Left ventricle myocardium inferior (tissue), 1 donor: ENCODE results near the gene CILP. TPM values are rescaled to one million over a fixed set of nuclear protein-coding genes. Genes with fewer than 3 reads are reported as not detected.

Experiments
- DNase-seq: peaks from one replicate; pipeline ENCODE4 v3.0.0-alpha.2; 2020
- H3K27ac ChIP-seq: fragments of 200-600 bp; replicated peaks from 2 replicates; pipeline ENCODE4 v1.8.0; 2021
- H3K27me3 ChIP-seq: fragments of 200-600 bp; 2 replicates; pipeline ENCODE4 v1.8.0; 2021; ENCODE audit warnings: low read depth
- H3K36me3 ChIP-seq: fragments of 200-600 bp; 2 replicates; pipeline ENCODE4 v1.8.0; 2021
- H3K4me1 ChIP-seq: fragments of 200-600 bp; 2 replicates; pipeline ENCODE4 v1.8.0; 2021
- H3K4me3 ChIP-seq: fragments of 200-600 bp; 2 replicates; pipeline ENCODE4 v1.8.0; 2021; ENCODE audit warnings: mild to moderate bottlenecking, moderate library complexity
- H3K9me3 ChIP-seq: fragments of 200-600 bp; replicated peaks from 2 replicates; pipeline ENCODE4 v1.8.0; 2021
- CTCF ChIP-seq: fragments of 200-600 bp; IDR thresholded peaks from 2 replicates; pipeline ENCODE4 v1.8.0; 2021; ENCODE audit warnings: antibody characterized with exemption, mild to moderate bottlenecking, borderline replicate concordance
- intact Hi-C: fragments of 100-400 bp; cut with micrococcal nuclease; formaldehyde crosslinking; loops from one replicate; pipeline ENCODE4 v1.11.0; 2022
- total RNA-seq: library from RNA; stranded (reverse); fragmentation: NEBNext Ultra II Directional; extraction: Animal tissue kit (Norgen Biotek cat#: 25700); gene quantifications from one replicate; pipeline ENCODE4 v1.2.1, GENCODE V29; 2021
- donor health status: DM: no; HTN: yes; CAD: no; lungs with severe emphysema.

The CILP gene
- total RNA-seq, 1 donor from 2014 or later = 7.3 TPM

- Histone ChIP-seq H3K4me3 (no peak overlapping the region), H3K27me3 (no peaks in the 10 kb centered on the region), H3K27ac (no peak overlapping the region), H3K9me3 (no peaks in the 10 kb centered on the region), H3K36me3 (no peaks in the 10 kb centered on the region), H3K4me1 (no peaks in the 10 kb centered on the region)
- DNase-seq = no peak
- intact Hi-C loops = no loop called here
- TF ChIP-seq CTCF = no peak
These were observed 10.4 kb upstream of the CILP start for GRCh38 chr15:65221697-65222096.

GRCh38 chr15:65219137-65219536 is 7.9 kb upstream of the CILP start:
- intact Hi-C loops = no loop called here
- Histone ChIP-seq H3K4me1 (no peaks in the 10 kb centered on the region), H3K27ac (no peak overlapping the region), H3K27me3 (no peaks in the 10 kb centered on the region), H3K36me3 (no peaks in the 10 kb centered on the region), H3K4me3 (no peak overlapping the region), H3K9me3 (no peaks in the 10 kb centered on the region)
- DNase-seq = no peak
- TF ChIP-seq CTCF = no peak

GRCh38 chr15:65217526-65218482 is 6.5 kb upstream of the CILP start:
- Histone ChIP-seq H3K4me1 (no peaks in the 10 kb centered on the region), H3K27me3 (no peaks in the 10 kb centered on the region), H3K36me3 (no peaks in the 10 kb centered on the region), H3K4me3 (no peak overlapping the region), H3K27ac (no peak overlapping the region), H3K9me3 (no peaks in the 10 kb centered on the region)
- no peak for DNase-seq
- no peak for TF ChIP-seq CTCF
- intact Hi-C loops = no loop called here

GRCh38 chr15:65215496-65215895 is 4.2 kb upstream of the CILP start:
- H3K4me1 ChIP-seq = peaks cover 16% of the 10 kb centered on the region
- DNase-seq = no peak
- no peak overlapping the region for H3K27ac ChIP-seq
- H3K27me3 ChIP-seq = no peaks in the 10 kb centered on the region
- no peak overlapping the region for H3K4me3 ChIP-seq
- no peak for TF ChIP-seq CTCF
- intact Hi-C loops = no loop called here
- no peaks in the 10 kb centered on the region for H3K9me3 ChIP-seq
- H3K36me3 ChIP-seq = no peaks in the 10 kb centered on the region

GRCh38 chr15:65214010-65214409 is 2.7 kb upstream of the CILP start:
- DNase-seq = no peak
- Histone ChIP-seq H3K36me3 (no peaks in the 10 kb centered on the region), H3K4me1 (peaks cover 16% of the 10 kb centered on the region), H3K4me3 (no peak overlapping the region), H3K27me3 (no peaks in the 10 kb centered on the region), H3K27ac (no peak overlapping the region), H3K9me3 (no peaks in the 10 kb centered on the region)
- no peak for TF ChIP-seq CTCF
- intact Hi-C loops = no loop called here
